ENCODE measurements around the gene DTNA. TPM values are rescaled to one million over a fixed set of nuclear protein-coding genes. Genes with fewer than 3 reads are reported as not detected.
"Not testable (repeated sequence)": the region's sequence is repeated elsewhere in the genome, so short reads cannot be mapped to it uniquely, and the experiment has no call there.

DTNA gene
- total RNA-seq, 1 donor from 2014 or later, result 21.0 TPM

- intact Hi-C loops (cut with DNase I), result no loop called here
- Histone ChIP-seq H3K4me3 (no peak overlapping the region), H3K27ac (no peak overlapping the region), H3K4me1 (no peaks in the 10 kb centered on the region), H3K27me3 (ENCODE audit: low read depth) (no peaks in the 10 kb centered on the region), H3K36me3 (no peaks in the 10 kb centered on the region), H3K9me3 (no peaks in the 10 kb centered on the region)
- DNase-seq (no peak), ATAC-seq (no peak)
- TF ChIP-seq, protein P1, sequence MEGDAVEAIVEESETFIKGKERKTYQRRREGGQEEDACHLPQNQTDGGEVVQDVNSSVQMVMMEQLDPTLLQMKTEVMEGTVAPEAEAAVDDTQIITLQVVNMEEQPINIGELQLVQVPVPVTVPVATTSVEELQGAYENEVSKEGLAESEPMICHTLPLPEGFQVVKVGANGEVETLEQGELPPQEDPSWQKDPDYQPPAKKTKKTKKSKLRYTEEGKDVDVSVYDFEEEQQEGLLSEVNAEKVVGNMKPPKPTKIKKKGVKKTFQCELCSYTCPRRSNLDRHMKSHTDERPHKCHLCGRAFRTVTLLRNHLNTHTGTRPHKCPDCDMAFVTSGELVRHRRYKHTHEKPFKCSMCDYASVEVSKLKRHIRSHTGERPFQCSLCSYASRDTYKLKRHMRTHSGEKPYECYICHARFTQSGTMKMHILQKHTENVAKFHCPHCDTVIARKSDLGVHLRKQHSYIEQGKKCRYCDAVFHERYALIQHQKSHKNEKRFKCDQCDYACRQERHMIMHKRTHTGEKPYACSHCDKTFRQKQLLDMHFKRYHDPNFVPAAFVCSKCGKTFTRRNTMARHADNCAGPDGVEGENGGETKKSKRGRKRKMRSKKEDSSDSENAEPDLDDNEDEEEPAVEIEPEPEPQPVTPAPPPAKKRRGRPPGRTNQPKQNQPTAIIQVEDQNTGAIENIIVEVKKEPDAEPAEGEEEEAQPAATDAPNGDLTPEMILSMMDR (IDR thresholded peaks at IDR 0.05), result no peak
These were observed 182.3 kb downstream of the DTNA start for GRCh38 chr18:34892379-34892778.

- intact Hi-C loops (cut with DNase I), result no loop called here
- H3K4me1 ChIP-seq, result no peaks in the 10 kb centered on the region
- TF ChIP-seq, protein P1 (IDR thresholded peaks at IDR 0.05), result no peak
- H3K36me3 ChIP-seq, result no peaks in the 10 kb centered on the region
- H3K4me3 ChIP-seq, result no peak overlapping the region
- DNase-seq, result no peak
- H3K27ac ChIP-seq, result no peak overlapping the region
- ATAC-seq, result no peak
- no peaks in the 10 kb centered on the region for H3K27me3 ChIP-seq (ENCODE audit: low read depth)
- H3K9me3 ChIP-seq, result no peaks in the 10 kb centered on the region
These were observed 183.1 kb downstream of the DTNA start for GRCh38 chr18:34893239-34893638.

DNA sequence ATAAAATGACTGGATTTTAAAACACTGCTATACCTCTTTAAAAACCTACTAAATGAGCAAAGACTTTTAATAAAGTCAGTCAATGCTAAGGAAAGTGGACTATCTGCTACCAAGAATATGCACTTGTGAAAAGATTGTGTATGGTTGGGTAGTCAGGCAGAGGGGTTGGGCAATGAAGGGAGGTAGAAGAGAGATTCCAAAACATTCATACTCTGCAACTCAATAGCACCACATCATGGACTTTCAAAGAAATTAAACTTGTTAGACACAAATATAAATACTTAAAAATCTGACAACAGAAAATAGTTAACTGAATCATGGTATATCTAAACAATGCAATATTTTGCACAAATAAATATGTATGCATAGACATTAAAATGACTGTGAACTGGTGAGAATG, 191.2 kb downstream of the DTNA start:
- no peak overlapping the region for H3K4me3 ChIP-seq
- no peaks in the 10 kb centered on the region for H3K36me3 ChIP-seq
- no peaks in the 10 kb centered on the region for H3K4me1 ChIP-seq
- no peaks in the 10 kb centered on the region for H3K27me3 ChIP-seq (ENCODE audit: low read depth)
- no peaks in the 10 kb centered on the region for H3K9me3 ChIP-seq
- intact Hi-C loops (cut with DNase I), result no loop called here
- ATAC-seq (no peak), DNase-seq (no peak)
- H3K27ac ChIP-seq, result no peak overlapping the region
- TF ChIP-seq, protein P1 (IDR thresholded peaks at IDR 0.05), result no peak

DNA sequence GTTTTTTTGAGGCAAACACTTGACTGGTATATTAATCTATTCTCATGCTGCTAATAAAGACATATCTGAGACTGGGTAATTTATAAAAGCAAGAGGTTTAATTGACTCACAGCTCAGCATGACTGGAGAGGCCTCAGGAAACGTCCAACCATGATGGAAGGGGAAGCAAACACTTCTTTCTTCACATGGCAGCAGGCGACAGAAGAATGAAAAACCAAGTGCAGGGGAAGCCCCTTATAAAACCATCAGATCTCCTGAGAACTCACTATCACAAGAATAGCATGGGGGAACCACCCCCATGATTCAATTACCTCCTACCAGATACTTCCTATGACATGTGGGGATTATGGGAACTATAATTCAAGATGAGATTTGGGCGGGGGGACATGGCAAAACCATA, 194.9 kb downstream of the DTNA start:
- intact Hi-C loops (cut with DNase I), result no loop called here
- no peaks in the 10 kb centered on the region for H3K4me1 ChIP-seq
- no peak overlapping the region for H3K27ac ChIP-seq
- DNase-seq (no peak), ATAC-seq (no peak)
- H3K4me3 ChIP-seq, result no peak overlapping the region
- H3K27me3 ChIP-seq (ENCODE audit: low read depth), result no peaks in the 10 kb centered on the region
- no peaks in the 10 kb centered on the region for H3K9me3 ChIP-seq
- TF ChIP-seq, protein P1 (IDR thresholded peaks at IDR 0.05), result no peak
- H3K36me3 ChIP-seq, result no peaks in the 10 kb centered on the region

DNA sequence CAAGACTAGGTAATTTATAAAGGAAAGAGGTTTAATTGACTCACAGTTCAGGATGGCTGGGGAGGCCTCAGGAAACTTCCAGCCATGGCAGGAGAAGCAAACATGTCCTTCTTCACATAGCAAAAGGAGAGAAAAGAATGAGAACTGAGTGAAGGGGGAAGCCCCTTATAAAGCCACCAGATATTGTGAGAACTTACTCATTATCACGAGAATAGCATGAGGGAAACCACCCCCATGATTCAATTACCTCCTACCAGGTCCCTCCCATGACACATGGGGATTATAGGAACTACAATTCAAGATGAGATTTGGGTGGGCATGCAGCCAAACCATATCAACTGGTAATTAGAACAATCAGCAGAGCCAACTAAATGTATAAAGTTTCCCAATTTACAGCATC, 196.9 kb downstream of the DTNA start:
- DNase-seq; H3K9me3 ChIP-seq; H3K36me3 ChIP-seq; ATAC-seq; H3K4me1 ChIP-seq; H3K4me3 ChIP-seq; H3K27ac ChIP-seq; intact Hi-C loops (cut with DNase I); H3K27me3 ChIP-seq (ENCODE audit: low read depth): not testable (repeated sequence)

DNA sequence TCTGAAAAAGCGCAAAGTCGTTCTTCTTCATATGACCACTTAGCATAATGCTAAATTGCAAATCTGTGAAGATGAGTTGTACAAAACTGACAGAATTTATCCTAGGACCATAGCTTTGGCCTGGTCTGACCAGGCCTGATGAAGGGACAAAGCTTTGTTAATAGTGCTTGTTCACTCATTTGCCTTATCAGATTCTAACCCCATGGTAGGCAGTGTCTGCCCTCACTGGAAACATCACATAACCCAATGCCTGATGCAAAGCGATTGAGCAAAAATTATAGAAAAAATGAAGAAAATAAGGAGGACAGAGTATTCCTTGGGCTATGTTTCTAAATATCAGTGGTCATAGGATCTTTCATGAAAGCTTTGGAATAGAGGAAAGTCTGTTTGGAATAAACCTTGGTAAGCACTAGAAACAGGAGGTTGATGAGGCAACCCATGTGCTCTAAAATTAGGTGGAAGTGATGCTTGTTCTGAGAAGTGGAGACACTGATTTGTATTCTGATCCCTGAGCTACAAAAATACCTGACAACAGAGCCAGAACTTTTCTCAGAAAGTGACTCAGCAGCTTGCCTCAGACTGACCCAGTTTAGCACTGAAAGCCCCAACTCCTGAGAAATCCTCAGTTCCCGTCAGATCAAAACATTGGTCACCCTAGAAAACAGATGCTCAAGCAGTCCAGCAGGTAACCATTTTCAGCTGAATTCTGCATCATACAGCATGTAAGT, 199.7 kb downstream of the DTNA start:
- H3K27ac ChIP-seq, result no peak overlapping the region
- TF ChIP-seq, protein P1 (IDR thresholded peaks at IDR 0.05), result no peak
- no peaks in the 10 kb centered on the region for H3K4me1 ChIP-seq
- no peaks in the 10 kb centered on the region for H3K36me3 ChIP-seq
- ATAC-seq (no peak), DNase-seq (no peak)
- H3K4me3 ChIP-seq, result no peak overlapping the region
- intact Hi-C loops (cut with DNase I), result no loop called here
- H3K9me3 ChIP-seq, result no peaks in the 10 kb centered on the region
- H3K27me3 ChIP-seq (ENCODE audit: low read depth), result no peaks in the 10 kb centered on the region
